NCI-H2107 treated with DMSO at 0.1 percent for 48 hours (cell line): ENCODE measurements around the gene ATP6V0E2.
"Not testable (repeated sequence)": the region's sequence is repeated elsewhere in the genome, so short reads cannot be mapped to it uniquely, and the experiment has no call there.

Source experiments
- DNase-seq: peaks from one replicate; lab custom pipeline; 2025; ENCODE audit not compliant: unreplicated experiment; lab: John Stamatoyannopoulos, UW

ATP6V0E2 gene

DNA sequence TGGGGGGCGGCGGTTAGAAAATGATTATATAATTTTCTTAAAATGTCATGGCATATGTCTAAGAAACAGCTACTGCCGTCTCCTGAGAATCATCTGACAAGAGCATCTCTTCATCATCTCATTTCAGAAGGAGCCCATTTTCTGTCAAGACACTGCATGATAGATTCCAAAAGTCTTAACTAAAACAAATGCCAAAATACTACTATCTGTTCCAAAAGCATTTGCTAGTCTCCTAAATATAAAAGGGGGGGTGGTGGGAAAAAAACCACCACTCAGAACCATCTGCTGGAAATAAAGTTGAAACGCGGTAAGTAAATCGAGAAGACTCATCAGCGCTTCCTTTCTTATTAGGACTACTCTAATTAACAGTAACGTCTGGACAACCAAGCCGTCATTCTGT lies 36.5 kb downstream of the ATP6V0E2 start:
- not testable (repeated sequence) for DNase-seq

DNA sequence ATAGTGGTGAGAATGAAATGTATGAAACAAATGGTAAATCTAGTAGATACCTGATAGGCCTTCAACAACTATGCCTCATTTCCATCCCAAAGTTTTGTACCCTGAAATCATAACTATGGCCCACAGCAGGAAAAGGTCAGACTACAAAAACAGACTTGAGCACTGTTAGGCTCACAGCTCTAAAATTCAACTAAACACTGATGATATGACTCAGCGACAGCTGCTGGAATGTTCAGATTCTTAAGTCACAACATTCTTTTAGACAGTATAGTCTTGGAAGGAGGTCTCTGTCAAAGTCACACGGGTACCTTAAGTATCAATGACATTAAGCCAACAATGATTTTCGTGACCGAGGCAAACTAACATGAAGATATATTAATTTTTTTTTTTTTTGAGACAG lies 38.4 kb downstream of the ATP6V0E2 start:
- DNase-seq = not testable (repeated sequence)

DNA sequence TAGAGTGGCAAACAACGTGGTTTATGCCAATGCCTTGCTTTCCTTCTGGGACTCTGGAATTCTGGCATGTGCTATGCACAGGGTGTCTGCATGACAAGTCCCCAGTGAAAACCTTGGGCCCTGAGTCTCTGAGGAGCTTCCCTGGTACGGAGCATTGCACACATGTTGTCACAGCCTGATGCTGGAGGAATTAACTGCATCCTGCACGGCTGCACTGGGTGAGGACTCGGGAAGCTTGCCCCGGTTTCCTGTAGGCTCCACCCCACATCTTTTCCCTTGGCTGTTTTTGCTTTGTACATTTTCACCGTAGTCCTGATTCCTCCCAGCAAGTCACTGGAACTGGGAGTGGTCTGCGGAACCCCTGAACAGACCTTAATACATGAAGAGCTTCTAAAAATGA lies 52.6 kb downstream of the ATP6V0E2 start:
- DNase-seq = not testable (repeated sequence)
